HG02623 (cell line): Measurements from ENCODE around the gene USP46.

ENCODE experiments used
- ATAC-seq: cut with Tn5 transposase; IDR thresholded peaks from one replicate; pipeline ENCODE4 v1.9.1; 2021; ENCODE audit warnings: moderate library complexity; ENCODE audit not compliant: unreplicated experiment

The USP46 gene

GRCh38 chr4:52576961-52577623, 82.0 kb downstream of the USP46 start:
- ATAC-seq, result no peak

- ATAC-seq, result no peak
These were observed 82.8 kb downstream of the USP46 start for GRCh38 chr4:52576326-52576725.

- no peak for ATAC-seq
These were observed 83.7 kb downstream of the USP46 start for GRCh38 chr4:52575406-52575805.

GRCh38 chr4:52574036-52574435, 85.1 kb downstream of the USP46 start:
- ATAC-seq, result no peak

- no peak for ATAC-seq
These were observed 85.5 kb downstream of the USP46 start for GRCh38 chr4:52573551-52573950.

- ATAC-seq, result no peak
These were observed 86.1 kb downstream of the USP46 start for GRCh38 chr4:52572936-52573485.

GRCh38 chr4:52568351-52568750, 90.8 kb downstream of the USP46 start:
- no peak for ATAC-seq

GRCh38 chr4:52566136-52567031, 92.7 kb downstream of the USP46 start:
- ATAC-seq, result no peak

- ATAC-seq, result no peak
These were observed 98.2 kb downstream of the USP46 start for GRCh38 chr4:52560844-52561280.

- ATAC-seq, result no peak
These were observed 103.8 kb downstream of the USP46 start for GRCh38 chr4:52555356-52555716.

- no peak for ATAC-seq
These were observed 104.3 kb downstream of the USP46 start for GRCh38 chr4:52554612-52555355.

GRCh38 chr4:52552778-52553177, 106.3 kb downstream of the USP46 start:
- no peak for ATAC-seq

- no peak for ATAC-seq
These were observed 107.6 kb downstream of the USP46 start for GRCh38 chr4:52551487-52551886.

- ATAC-seq, result no peak
These were observed 108.9 kb downstream of the USP46 start for GRCh38 chr4:52550186-52550585.

GRCh38 chr4:52548818-52549570, 110.1 kb downstream of the USP46 start:
- ATAC-seq, result no peak

- no peak for ATAC-seq
These were observed 112.7 kb downstream of the USP46 start for GRCh38 chr4:52546449-52546848.

- peak; percentile 57 for ATAC-seq
These were observed 113.7 kb downstream of the USP46 start for GRCh38 chr4:52545099-52546069.
